Activated CD8-positive, alpha-beta T cell treated with anti-CD3 and anti-CD28 coated beads for 36 hours (primary cell): ENCODE data around the gene VEGFB. TPM values are rescaled to one million over a fixed set of nuclear protein-coding genes. Genes with fewer than 3 reads are reported as not detected.

ENCODE experiments used
- ATAC-seq: fragments of 200-7000 bp; cut with Tn5 transposase; one replicate; pipeline ENCODE4 v1.10.0; 2021; ENCODE audit warnings: mild to moderate bottlenecking, moderate library complexity
- CTCF ChIA-PET: fragments of 350-600 bp; sonication (Branson Sonifier 250); formaldehyde crosslinking; loops from one replicate; lab custom pipeline; 2021; ENCODE audit warnings: antibody characterized with exemption; lab: Charles Lee
- POLR2A ChIA-PET: fragments of 350-600 bp; sonication (Branson Sonifier 250); formaldehyde crosslinking; loops from one replicate; lab custom pipeline; 2021; ENCODE audit warnings: antibody characterized with exemption; lab: Charles Lee
- DNase-seq: peaks from one replicate; pipeline ENCODE4 v3.0.0-alpha.2; 2020
- H3K27ac Mint-ChIP-seq: one replicate; pipeline ENCODE4 v1.8.0; 2021; ENCODE audit warnings: mild to moderate bottlenecking, mixed read lengths
- H3K27me3 Mint-ChIP-seq: one replicate; pipeline ENCODE4 v1.8.0; 2021; ENCODE audit warnings: mixed read lengths
- H3K36me3 Mint-ChIP-seq: one replicate; pipeline ENCODE4 v1.8.0; 2021; ENCODE audit warnings: low read depth, mixed read lengths
- H3K4me1 Mint-ChIP-seq: one replicate; pipeline ENCODE4 v1.8.0; 2021; ENCODE audit warnings: low read depth, mixed read lengths
- H3K4me3 Mint-ChIP-seq: one replicate; pipeline ENCODE4 v1.8.0; 2021; ENCODE audit warnings: mild to moderate bottlenecking, moderate library complexity, mixed read lengths
- H3K9me3 Mint-ChIP-seq: one replicate; pipeline ENCODE4 v1.8.0; 2021; ENCODE audit warnings: mixed read lengths
- CTCF ChIP-seq: fragments of 200-600 bp; IDR thresholded peaks from one replicate; pipeline ENCODE4 v1.8.0; 2022; ENCODE audit warnings: antibody characterized with exemption, mild to moderate bottlenecking
- intact Hi-C: fragments of 100-400 bp; cut with micrococcal nuclease; formaldehyde crosslinking; loops from one replicate; pipeline ENCODE4 v1.10.0; 2022
- total RNA-seq, 2 experiments: library from RNA; stranded (reverse); gene quantifications; one replicate each; pipeline ENCODE4 v1.2.3, GENCODE V29; 2021

VEGFB gene
- total RNA-seq, 2 experiments from 2014 or later, result 86.6 to 104 TPM

- POLR2A ChIA-PET, result interaction anchor here (1.0 to 4.7 kb wide), 11 partner anchors 9 to 99 kb away, joined by 3 to 47 read pairs (median 4); partner anchors contain the start of genes ESRRA, NUDT22, PRDX5 and STIP1
- no peaks in the 10 kb centered on the region for H3K27me3 Mint-ChIP-seq
Measured at GRCh38 chr11:64284962-64285884, 50.8 kb downstream of the VEGFB start, which contains the start of gene GPR137. Gene GPR137 (plus strand): TSS chr11:64285848. CDS start chr11:64286525, 677 bp downstream.

GRCh38 chr11:64285885-64286800 lies 51.8 kb downstream of the VEGFB start:
- Mint-ChIP-seq H3K9me3 (no peaks in the 10 kb centered on the region), H3K36me3 (peaks cover 6% of the 10 kb centered on the region), H3K27me3 (peaks cover 9% of the 10 kb centered on the region), H3K4me1 (peaks cover 18% of the 10 kb centered on the region), H3K27ac (peak overlapping the region; percentile 55), H3K4me3 (peak overlapping the region; percentile 80)
- ChIA-PET CTCF (interaction anchor here (1.7 to 8.1 kb wide), 2 partner anchors 14 to 17 kb away, joined by 5 to 77 read pairs; partner anchors contain the start of genes CATSPERZ and ESRRA), POLR2A (interaction anchor here (1.7 to 4.7 kb wide), 3 partner anchors 9 to 19 kb away, joined by 6 to 47 read pairs (median 6); partner anchors contain the start of gene ESRRA)
- intact Hi-C loops, result no loop called here
- DNase-seq, result peak; percentile 49
- TF ChIP-seq CTCF, result peak; percentile 17
- ATAC-seq, result no peak

More at GRCh38 chr11:64284962-64285884, 50.8 kb downstream of the VEGFB start, which contains the start of gene GPR137:
- no peak for TF ChIP-seq CTCF
- peak within 1 kb of the TSS; percentile 88 for H3K27ac Mint-ChIP-seq
- CTCF ChIA-PET, result interaction anchor here (0.8 to 8.1 kb wide), 6 partner anchors 13 to 81 kb away, joined by 3 to 77 read pairs (median 4); partner anchors contain the start of genes CATSPERZ, ESRRA, PRDX5 and TRMT112
- peak; percentile 65 for ATAC-seq
- peak; percentile 89 for DNase-seq
- no peaks in the 10 kb centered on the region for H3K9me3 Mint-ChIP-seq
- H3K36me3 Mint-ChIP-seq, result peaks cover 6% of the 10 kb centered on the region
- intact Hi-C loops, result no loop called here
- peak within 1 kb of the TSS; percentile 80 for H3K4me3 Mint-ChIP-seq
- peaks cover 15% of the 10 kb centered on the region for H3K4me1 Mint-ChIP-seq

DNA sequence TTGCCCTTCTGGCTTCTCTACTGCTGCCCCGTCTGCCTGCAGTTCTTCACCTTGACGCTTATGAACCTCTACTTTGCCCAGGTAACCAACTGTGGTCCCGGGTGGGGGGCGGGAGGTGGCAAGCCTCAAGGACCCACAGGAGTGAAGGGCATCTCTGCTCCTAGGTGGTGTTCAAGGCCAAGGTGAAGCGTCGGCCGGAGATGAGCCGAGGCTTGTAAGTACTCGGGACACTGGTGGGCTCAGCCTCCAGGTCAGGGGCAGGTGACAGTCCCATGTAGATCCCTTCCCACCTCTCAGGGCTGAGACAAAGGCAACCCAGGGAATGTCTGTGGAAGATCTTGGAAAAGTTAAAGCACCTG lies 52.4 kb downstream of the VEGFB start:
- no peak for TF ChIP-seq CTCF
- peak overlapping the region; percentile 55 for H3K27ac Mint-ChIP-seq
- intact Hi-C loops, result no loop called here
- POLR2A ChIA-PET, result interaction anchor here (1.4 to 1.7 kb wide), 2 partner anchors 16 to 18 kb away, joined by 6 read pairs; partner anchors contain the start of gene ESRRA
- DNase-seq (no peak), ATAC-seq (no peak)
- CTCF ChIA-PET, result interaction anchor here (8.1 kb wide), 1 partner anchor 16 kb away, joined by 77 read pairs; the partner anchor contains the start of genes CATSPERZ and ESRRA
- H3K36me3 Mint-ChIP-seq, result peaks cover 4% of the 10 kb centered on the region
- H3K27me3 Mint-ChIP-seq, result peaks cover 9% of the 10 kb centered on the region
- H3K9me3 Mint-ChIP-seq, result no peaks in the 10 kb centered on the region
- H3K4me1 Mint-ChIP-seq, result peaks cover 18% of the 10 kb centered on the region
- peak overlapping the region; percentile 80 for H3K4me3 Mint-ChIP-seq

DNA sequence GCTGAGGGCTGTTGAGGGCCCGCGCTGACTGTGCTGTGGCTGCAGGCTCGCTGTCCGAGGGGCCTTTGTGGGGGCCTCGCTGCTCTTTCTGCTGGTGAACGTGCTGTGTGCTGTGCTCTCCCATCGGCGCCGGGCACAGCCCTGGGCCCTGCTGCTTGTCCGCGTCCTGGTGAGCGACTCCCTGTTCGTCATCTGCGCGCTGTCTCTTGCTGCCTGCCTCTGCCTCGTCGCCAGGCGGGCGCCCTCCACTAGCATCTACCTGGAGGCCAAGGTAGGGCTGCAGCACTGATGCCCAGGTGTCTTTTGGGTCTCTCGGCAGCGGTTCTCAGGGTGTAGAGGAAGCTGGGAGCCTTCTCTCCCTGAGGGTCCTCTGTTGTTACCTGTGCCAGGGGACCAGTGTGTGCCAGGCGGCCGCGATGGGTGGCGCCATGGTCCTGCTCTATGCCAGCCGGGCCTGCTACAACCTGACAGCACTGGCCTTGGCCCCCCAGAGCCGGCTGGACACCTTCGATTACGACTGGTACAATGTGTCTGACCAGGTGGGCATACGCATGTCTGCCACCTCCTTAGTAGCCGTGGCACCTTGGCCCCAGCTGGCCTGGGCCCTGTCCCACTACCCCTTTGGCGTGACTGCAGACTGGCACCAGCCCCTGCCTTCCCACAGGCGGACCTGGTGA lies 53.4 kb downstream of the VEGFB start:
- CTCF ChIA-PET, result interaction anchor here (1.0 to 8.1 kb wide), 2 partner anchors 15 to 81 kb away, joined by 3 to 77 read pairs; partner anchors contain the start of genes CATSPERZ, ESRRA and FERMT3
- Mint-ChIP-seq H3K9me3 (no peaks in the 10 kb centered on the region), H3K4me3 (no peak overlapping the region), H3K27me3 (peaks cover 13% of the 10 kb centered on the region), H3K27ac (no peak overlapping the region), H3K36me3 (peaks cover 2% of the 10 kb centered on the region), H3K4me1 (peaks cover 17% of the 10 kb centered on the region)
- ATAC-seq, result no peak
- intact Hi-C loops, result no loop called here
- POLR2A ChIA-PET, result interaction anchor here (1.4 to 1.7 kb wide), 2 partner anchors 17 kb away, joined by 6 read pairs; partner anchors contain the start of gene ESRRA
- no peak for DNase-seq
- TF ChIP-seq CTCF, result no peak
